GM06990 (cell line): Measurements from ENCODE around the gene TTC3.

Experiments used
- DNase-seq: peaks from one replicate; pipeline ENCODE4 v3.0.0-alpha.2; 2011; ENCODE audit not compliant: insufficient read length; ENCODE audit errors: extremely low read depth
- H3K27me3 ChIP-seq: replicated peaks from 2 replicates; pipeline ENCODE4 v1.6.0; 2011; ENCODE audit warnings: low read length; ENCODE audit not compliant: control insufficient read depth, insufficient read depth
- H3K36me3 ChIP-seq: 2 replicates; pipeline ENCODE4 v1.5.1; 2011; ENCODE audit warnings: low read length; ENCODE audit not compliant: control insufficient read depth, insufficient read depth
- H3K4me3 ChIP-seq: replicated peaks from 2 replicates; pipeline ENCODE4 v1.5.1; 2011; ENCODE audit warnings: low read depth, mild to moderate bottlenecking, control low read depth, low read length
- CTCF ChIP-seq: IDR thresholded peaks from 2 replicates; pipeline ENCODE4 v1.5.1; 2011; ENCODE audit warnings: low read length, control low read depth, mild to moderate bottlenecking, inconsistent platforms; ENCODE audit not compliant: insufficient read depth, poor library complexity, severe bottlenecking

Gene TTC3

GRCh38 chr21:37072988-37073416 is at the start of gene TTC3, which contains the start of gene PIGP:
TSS of gene TTC3 (plus strand) at chr21:37073254. CDS start at chr21:37087258, 14,004 bp downstream.
TSS of gene PIGP (minus strand) at chr21:37073071. CDS start at chr21:37072515, 556 bp downstream.
- no peaks in the 10 kb centered on the region for H3K36me3 ChIP-seq
- H3K4me3 ChIP-seq = peak within 1 kb of the TSS; percentile 96
- no peaks in the 10 kb centered on the region for H3K27me3 ChIP-seq

GRCh38 chr21:37026499-37026898 is 46.6 kb upstream of the TTC3 start:
- no peaks in the 10 kb centered on the region; the same call in 1 of the 2 replicates for H3K27me3 ChIP-seq
- TF ChIP-seq CTCF = no peak

More at GRCh38 chr21:37072988-37073416, at the start of gene TTC3, which contains the start of gene PIGP:
- DNase-seq = peak; percentile 98
- no peak for TF ChIP-seq CTCF

GRCh38 chr21:37028570-37028969 is 44.5 kb upstream of the TTC3 start:
- Histone ChIP-seq H3K27me3 (no peaks in the 10 kb centered on the region; the same call in 1 of the 2 replicates), H3K36me3 (no peaks in the 10 kb centered on the region), H3K4me3 (no peak overlapping the region)
- no peak for DNase-seq
- no peak for TF ChIP-seq CTCF

More at GRCh38 chr21:37026499-37026898, 46.6 kb upstream of the TTC3 start:
- Histone ChIP-seq H3K36me3 (no peaks in the 10 kb centered on the region), H3K4me3 (no peak overlapping the region)
- DNase-seq = no peak

- H3K27me3 ChIP-seq = no peaks in the 10 kb centered on the region; the same call in 1 of the 2 replicates
- no peak overlapping the region for H3K4me3 ChIP-seq
- H3K36me3 ChIP-seq = no peaks in the 10 kb centered on the region
- TF ChIP-seq CTCF = no peak
- DNase-seq = no peak
These were observed 42.2 kb upstream of the TTC3 start for GRCh38 chr21:37030864-37031263.

GRCh38 chr21:37032293-37032692 is 40.8 kb upstream of the TTC3 start:
- Histone ChIP-seq H3K36me3 (no peaks in the 10 kb centered on the region), H3K27me3 (no peaks in the 10 kb centered on the region), H3K4me3 (no peak overlapping the region)
- DNase-seq = no peak
- no peak for TF ChIP-seq CTCF
